Duodenal mucosa (tissue), 2 donors: Measurements from ENCODE around the gene TRERF1.

Source experiments
- H3K27ac ChIP-seq: one replicate; pipeline ENCODE4 v1.7.0; 2013; ENCODE audit warnings: low read depth, low read length
- H3K27me3 ChIP-seq, 2 donors: one replicate each; pipeline ENCODE4 v1.7.0; 2013; ENCODE audit warnings: low read length in 2 of 2, control low read depth in 1 of 2; ENCODE audit not compliant: insufficient read depth in 2 of 2, control insufficient read depth in 1 of 2
- H3K36me3 ChIP-seq, 2 donors: one replicate each; pipeline ENCODE4 v1.7.0; 2013; ENCODE audit warnings: low read length in 2 of 2, control low read depth in 1 of 2; ENCODE audit not compliant: insufficient read depth in 2 of 2, control insufficient read depth in 1 of 2
- H3K4me1 ChIP-seq, 2 donors: one replicate each; pipeline ENCODE4 v1.7.0; 2013; ENCODE audit warnings: low read length in 2 of 2, control low read depth in 1 of 2; ENCODE audit not compliant: insufficient read depth in 2 of 2, control insufficient read depth in 1 of 2
- H3K4me3 ChIP-seq, 2 donors: one replicate each; pipeline ENCODE4 v1.7.0; 2013; ENCODE audit warnings: low read length in 2 of 2, low read depth in 1 of 2
- H3K9ac ChIP-seq, 2 donors: one replicate each; pipeline ENCODE4 v1.7.0; 2013; ENCODE audit warnings: low read length in 2 of 2, low read depth in 1 of 2
- H3K9me3 ChIP-seq, 2 donors: one replicate each; pipeline ENCODE4 v1.7.0; 2013; ENCODE audit warnings: low read length in 2 of 2, control low read depth in 1 of 2; ENCODE audit not compliant: control insufficient read depth in 1 of 2

The TRERF1 gene

DNA sequence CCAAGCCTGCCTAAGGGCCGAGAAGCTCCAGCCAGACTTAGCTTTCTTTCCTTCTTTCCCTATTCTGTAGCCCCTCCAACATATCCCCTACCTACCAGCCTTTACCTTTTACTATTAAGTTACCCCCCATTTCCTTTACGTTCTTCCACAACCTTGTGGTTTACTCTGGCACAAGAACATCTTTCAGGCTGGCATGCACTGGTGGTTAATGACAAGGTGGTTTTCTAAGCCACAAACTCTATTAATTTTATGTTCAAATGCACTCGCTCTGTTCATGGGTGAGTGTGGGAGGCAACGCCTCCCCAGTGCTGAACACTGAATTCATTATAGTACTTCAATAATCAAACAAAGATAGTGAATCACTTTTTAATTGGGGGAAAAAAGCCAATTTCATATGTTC lies 64.4 kb downstream of the TRERF1 start:
- Histone ChIP-seq H3K9me3 (no peaks in the 10 kb centered on the region), H3K27me3 (no peaks in the 10 kb centered on the region), H3K4me1 (peaks cover 8 to 12% of the 10 kb centered on the region in 2 donors), H3K4me3 (no peak overlapping the region), H3K9ac (no peak overlapping the region), H3K36me3 (no peaks in the 10 kb centered on the region), H3K27ac (no peak overlapping the region)

DNA sequence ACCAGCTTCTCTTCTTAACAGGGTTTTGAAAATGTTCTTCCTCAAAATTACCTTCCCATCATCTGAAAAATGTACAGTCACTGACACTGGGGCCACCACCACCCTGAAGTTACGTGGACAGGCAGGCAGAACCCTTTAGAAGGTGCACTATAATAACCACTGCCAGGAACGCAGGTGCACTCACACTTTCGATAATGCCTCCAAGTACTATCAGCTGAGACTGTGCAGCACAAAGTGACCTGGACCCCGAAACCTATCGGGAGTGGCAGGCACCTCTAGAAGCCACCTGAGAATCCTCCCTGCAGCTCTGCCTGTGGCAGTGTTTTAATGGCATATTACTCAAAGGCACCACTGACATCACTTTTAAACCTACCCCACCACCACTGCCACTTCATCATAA lies 66.4 kb downstream of the TRERF1 start:
- Histone ChIP-seq H3K4me3 (no peak overlapping the region), H3K9me3 (no peaks in the 10 kb centered on the region), H3K9ac (no peak overlapping the region), H3K4me1 (peaks cover 8 to 12% of the 10 kb centered on the region in 2 donors), H3K36me3 (no peaks in the 10 kb centered on the region), H3K27me3 (no peaks in the 10 kb centered on the region), H3K27ac (no peak overlapping the region)

- Histone ChIP-seq H3K27ac (no peak overlapping the region), H3K9me3 (no peaks in the 10 kb centered on the region), H3K36me3 (no peaks in the 10 kb centered on the region), H3K4me3 (no peak overlapping the region), H3K27me3 (no peaks in the 10 kb centered on the region), H3K9ac (no peak overlapping the region), H3K4me1 (peaks cover 17 to 21% of the 10 kb centered on the region in 2 donors)
Observed at GRCh38 chr6:42383421-42384205, 68.1 kb downstream of the TRERF1 start.

GRCh38 chr6:42381850-42382249 lies 69.9 kb downstream of the TRERF1 start:
- Histone ChIP-seq H3K36me3 (no peaks in the 10 kb centered on the region), H3K4me3 (no peak overlapping the region), H3K27ac (no peak overlapping the region), H3K9me3 (no peaks in the 10 kb centered on the region), H3K9ac (no peak overlapping the region), H3K27me3 (no peaks in the 10 kb centered on the region), H3K4me1 (peaks cover 20 to 21% of the 10 kb centered on the region in 2 donors)

GRCh38 chr6:42380228-42380979 lies 71.3 kb downstream of the TRERF1 start:
- H3K36me3 ChIP-seq, result no peaks in the 10 kb centered on the region

DNA sequence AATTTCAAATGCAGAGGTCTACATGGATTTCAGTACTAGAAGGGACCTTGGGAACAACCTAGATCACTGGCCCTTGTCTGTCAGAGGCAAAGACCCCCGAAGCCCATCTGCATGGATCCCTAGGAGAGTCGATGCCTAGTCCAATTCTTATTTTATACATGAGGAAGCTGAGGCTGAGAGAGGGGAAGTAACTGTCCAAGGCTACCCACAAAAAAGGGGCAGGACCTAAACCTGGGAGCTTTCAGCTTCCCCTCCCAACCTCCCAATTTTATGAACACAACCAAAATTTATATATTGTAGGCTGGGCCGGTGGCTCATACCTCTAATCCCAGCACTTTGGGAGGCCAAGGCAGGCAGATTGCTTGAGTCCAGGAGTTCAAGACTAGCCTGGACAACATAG lies 73.2 kb downstream of the TRERF1 start:
- no peak overlapping the region for H3K9ac ChIP-seq
- H3K27ac ChIP-seq, result no peak overlapping the region
- H3K27me3 ChIP-seq, result no peaks in the 10 kb centered on the region
- H3K4me3 ChIP-seq, result no peak overlapping the region
- H3K9me3 ChIP-seq, result no peaks in the 10 kb centered on the region
- H3K36me3 ChIP-seq, result no peaks in the 10 kb centered on the region
- H3K4me1 ChIP-seq, result peaks cover 15 to 25% of the 10 kb centered on the region in 2 donors

More at GRCh38 chr6:42380228-42380979, 71.3 kb downstream of the TRERF1 start:
- no peak overlapping the region for H3K9ac ChIP-seq
- peaks cover 18 to 25% of the 10 kb centered on the region in 2 donors for H3K4me1 ChIP-seq
- H3K4me3 ChIP-seq, result no peak overlapping the region
- H3K27ac ChIP-seq, result no peak overlapping the region
- H3K9me3 ChIP-seq, result no peaks in the 10 kb centered on the region
- H3K27me3 ChIP-seq, result no peaks in the 10 kb centered on the region

DNA sequence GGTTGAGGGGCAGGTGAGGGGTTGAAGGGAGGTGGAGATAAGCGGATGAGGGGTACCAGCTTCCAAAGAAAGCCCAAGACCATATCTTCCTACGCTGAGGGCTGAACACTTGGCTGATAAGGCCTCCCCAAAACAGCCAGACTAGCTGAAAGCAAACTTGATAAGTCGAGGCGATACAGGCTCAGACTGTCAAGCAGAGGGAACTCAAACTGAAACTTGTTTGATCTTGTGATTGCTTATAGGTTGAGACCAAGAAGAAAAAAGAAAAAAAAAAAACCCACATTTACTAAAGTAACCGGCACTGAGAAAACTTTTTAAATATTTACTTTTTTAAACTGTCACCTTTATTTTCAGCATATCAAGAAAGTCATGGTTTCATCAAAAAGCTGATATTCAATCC lies 73.6 kb downstream of the TRERF1 start:
- no peaks in the 10 kb centered on the region for H3K27me3 ChIP-seq
- no peak overlapping the region for H3K4me3 ChIP-seq
- peaks cover 15 to 25% of the 10 kb centered on the region in 2 donors for H3K4me1 ChIP-seq
- no peak overlapping the region for H3K27ac ChIP-seq
- H3K9ac ChIP-seq, result no peak overlapping the region
- no peaks in the 10 kb centered on the region for H3K9me3 ChIP-seq
- no peaks in the 10 kb centered on the region for H3K36me3 ChIP-seq

DNA sequence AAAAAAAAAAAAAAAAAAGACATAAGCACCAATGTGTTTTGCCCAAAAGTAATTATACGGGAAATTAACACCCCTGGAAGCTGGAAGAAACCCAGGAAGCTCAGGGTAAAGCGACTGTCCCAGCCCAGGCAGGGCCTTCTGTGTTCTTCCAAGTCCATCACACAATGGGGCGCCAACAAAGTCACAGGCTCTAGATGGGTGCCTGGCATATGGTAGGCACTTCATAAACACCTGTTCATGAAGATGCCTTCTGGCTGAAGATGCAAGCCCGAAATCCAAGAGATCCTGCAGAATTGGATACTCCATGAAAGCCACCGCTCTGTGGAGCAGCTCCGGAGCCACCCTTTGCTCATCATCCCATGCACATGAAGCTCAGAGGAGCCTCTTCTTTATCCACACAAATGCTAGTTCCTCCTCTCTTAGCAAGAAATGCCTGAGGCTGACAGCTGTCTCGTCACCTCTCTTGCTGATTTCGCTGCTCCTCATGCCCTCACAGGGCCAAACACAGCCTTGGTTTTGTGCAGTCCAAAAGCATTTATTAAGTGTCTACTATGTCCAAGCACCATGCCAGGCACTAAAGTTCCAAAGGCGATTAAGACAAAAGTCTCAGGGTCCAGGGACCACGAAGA lies 76.6 kb downstream of the TRERF1 start:
- Histone ChIP-seq H3K4me1 (peaks cover 6 to 15% of the 10 kb centered on the region in 2 donors), H3K27me3 (no peaks in the 10 kb centered on the region), H3K4me3 (no peak overlapping the region), H3K9me3 (no peaks in the 10 kb centered on the region), H3K27ac (no peak overlapping the region), H3K36me3 (no peaks in the 10 kb centered on the region), H3K9ac (no peak overlapping the region)

DNA sequence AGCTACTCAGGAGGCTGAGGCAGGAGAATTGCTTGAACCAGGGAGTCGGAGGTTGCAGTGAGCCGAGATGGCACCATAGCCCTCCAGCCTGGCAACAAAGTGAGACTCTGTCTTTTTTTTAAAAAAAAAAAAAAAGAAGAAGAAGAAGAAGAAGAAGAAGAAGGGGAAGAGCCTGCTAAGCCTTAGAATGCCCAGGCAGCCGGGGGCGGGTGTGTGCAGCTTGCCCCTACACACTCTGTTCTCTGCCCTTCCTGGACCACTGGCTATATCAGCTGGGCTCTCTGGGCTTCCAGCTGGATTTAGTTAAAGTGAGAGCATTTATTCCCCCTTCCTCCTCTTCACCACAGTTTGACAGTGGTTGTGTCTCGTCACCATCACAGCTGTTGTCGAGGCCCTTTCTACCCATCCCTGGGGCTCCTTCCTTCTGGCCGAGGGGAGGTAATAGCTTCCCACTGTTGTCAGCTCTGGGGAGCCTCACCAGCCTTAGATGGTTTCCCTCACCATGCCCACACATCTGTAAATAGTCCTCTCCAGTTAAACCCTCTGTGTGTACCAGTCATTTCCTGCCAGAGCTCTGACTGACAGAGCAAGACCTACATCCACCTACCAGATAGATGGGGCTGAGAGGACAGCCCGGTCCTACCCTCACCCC lies 77.6 kb downstream of the TRERF1 start:
- Histone ChIP-seq H3K4me3 (no peak overlapping the region), H3K27me3 (no peaks in the 10 kb centered on the region), H3K27ac (no peak overlapping the region), H3K9me3 (no peaks in the 10 kb centered on the region), H3K4me1 (peaks cover 6 to 16% of the 10 kb centered on the region in 2 donors), H3K9ac (no peak overlapping the region), H3K36me3 (no peaks in the 10 kb centered on the region)
